ENCODE results near the gene PLCB3. TPM values are rescaled to one million over a fixed set of nuclear protein-coding genes. Genes with fewer than 3 reads are reported as not detected.
"Not testable (repeated sequence)": the region's sequence is repeated elsewhere in the genome, so short reads cannot be mapped to it uniquely, and the experiment has no call there.

Gene PLCB3
- polyA plus RNA-seq, 3 donors: 13.7 to 17.7 (median 15.8) TPM

GRCh38 chr11:64234647-64235379, 16.5 kb upstream of the PLCB3 start:
- DNase-seq: peak; percentile 57

- no peak for DNase-seq
Measured at GRCh38 chr11:64235437-64236161, 15.7 kb upstream of the PLCB3 start.

- DNase-seq: no peak
Measured at GRCh38 chr11:64237484-64237951, 13.8 kb upstream of the PLCB3 start.

GRCh38 chr11:64238076-64238475, 13.3 kb upstream of the PLCB3 start:
- no peak for DNase-seq

- DNase-seq: no peak
Measured at GRCh38 chr11:64238999-64239398, 12.3 kb upstream of the PLCB3 start.

GRCh38 chr11:64239662-64240434, 11.5 kb upstream of the PLCB3 start:
- no peak for DNase-seq

- peak; percentile 96 for DNase-seq
Measured at GRCh38 chr11:64240435-64241240, 10.7 kb upstream of the PLCB3 start, which contains the start of gene FKBP2. Gene FKBP2 (plus strand): TSS chr11:64241095. CDS start chr11:64242388, 1,293 bp downstream.

- DNase-seq: peak; percentile 99
Measured at GRCh38 chr11:64241241-64241490, 10.2 kb upstream of the PLCB3 start.

GRCh38 chr11:64241491-64242374, 9.6 kb upstream of the PLCB3 start:
- DNase-seq: no peak

GRCh38 chr11:64243236-64243854, 8.0 kb upstream of the PLCB3 start:
- DNase-seq: no peak

GRCh38 chr11:64244107-64244506, 7.2 kb upstream of the PLCB3 start:
- no peak for DNase-seq

- DNase-seq: no peak
Measured at GRCh38 chr11:64244966-64245365, 6.4 kb upstream of the PLCB3 start.

- no peak for DNase-seq
Measured at GRCh38 chr11:64245401-64245796, 5.9 kb upstream of the PLCB3 start.

- DNase-seq: peak; percentile 52
Measured at GRCh38 chr11:64245797-64246620, 5.3 kb upstream of the PLCB3 start.

- DNase-seq: not testable (repeated sequence)
Measured at GRCh38 chr11:64246621-64246870, 4.8 kb upstream of the PLCB3 start.

- peak; percentile 83 for DNase-seq
Measured at GRCh38 chr11:64246871-64247728, 4.2 kb upstream of the PLCB3 start, which contains the start of gene PPP1R14B. Gene PPP1R14B (minus strand): TSS chr11:64246943. CDS start chr11:64246673, 270 bp downstream.

GRCh38 chr11:64247729-64248531, 3.4 kb upstream of the PLCB3 start:
- no peak for DNase-seq

- DNase-seq: no peak
Measured at GRCh38 chr11:64248578-64248977, 2.8 kb upstream of the PLCB3 start.
